ENCODE data around the gene CHAT. TPM values are rescaled to one million over a fixed set of nuclear protein-coding genes. Genes with fewer than 3 reads are reported as not detected.

Gene CHAT
- total RNA-seq, 1 experiment from 2014 or later, result not detected

DNA sequence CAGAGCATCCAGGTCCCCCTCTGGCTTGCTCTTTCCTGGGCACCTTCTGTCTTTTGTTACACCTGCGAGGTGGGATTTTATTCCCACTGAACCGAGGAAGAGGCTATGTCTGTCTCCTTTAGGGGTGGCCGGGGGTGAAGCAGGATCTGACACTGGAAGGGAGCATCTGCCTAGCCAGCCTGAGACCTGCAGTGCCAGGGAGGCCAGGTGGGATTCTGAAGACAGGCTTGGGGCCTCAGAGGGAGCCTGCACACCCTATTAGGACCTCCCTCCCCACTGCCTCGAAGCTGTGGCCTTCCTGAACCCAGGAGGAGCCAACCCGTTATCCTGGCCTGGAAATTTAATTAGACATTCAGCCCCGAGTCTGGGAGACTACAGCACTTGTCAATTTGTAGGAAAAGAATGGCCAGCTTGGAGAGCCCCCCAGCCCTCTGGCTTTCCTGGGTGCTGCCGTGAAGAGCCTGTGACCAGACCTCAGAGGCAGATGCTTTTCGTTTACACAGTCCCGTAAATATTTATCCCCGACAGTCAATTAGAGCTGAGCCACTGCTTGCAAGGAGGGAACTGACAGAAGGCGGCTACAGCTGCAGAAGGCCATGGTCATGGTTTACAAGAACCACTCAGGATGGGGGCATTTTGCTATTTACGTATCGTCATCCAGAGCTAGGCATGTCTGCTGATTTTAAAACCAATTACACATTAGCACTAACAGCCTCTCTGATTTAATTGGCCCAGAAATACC is 19.7 kb downstream of the CHAT start:
- Histone ChIP-seq H3K36me3 (no peaks in the 10 kb centered on the region), H3K27ac (no peak overlapping the region), H3K4me1 (replicated peaks) (no peaks in the 10 kb centered on the region), H3K4me3 (no peak overlapping the region), H3K27me3 (replicated peaks) (peaks cover 43% of the 10 kb centered on the region), H3K9me3 (replicated peaks) (no peaks in the 10 kb centered on the region)
- DNase-seq (ENCODE audit: low read depth in 1 of 2, low spot score in 2 of 2), result no peak

DNA sequence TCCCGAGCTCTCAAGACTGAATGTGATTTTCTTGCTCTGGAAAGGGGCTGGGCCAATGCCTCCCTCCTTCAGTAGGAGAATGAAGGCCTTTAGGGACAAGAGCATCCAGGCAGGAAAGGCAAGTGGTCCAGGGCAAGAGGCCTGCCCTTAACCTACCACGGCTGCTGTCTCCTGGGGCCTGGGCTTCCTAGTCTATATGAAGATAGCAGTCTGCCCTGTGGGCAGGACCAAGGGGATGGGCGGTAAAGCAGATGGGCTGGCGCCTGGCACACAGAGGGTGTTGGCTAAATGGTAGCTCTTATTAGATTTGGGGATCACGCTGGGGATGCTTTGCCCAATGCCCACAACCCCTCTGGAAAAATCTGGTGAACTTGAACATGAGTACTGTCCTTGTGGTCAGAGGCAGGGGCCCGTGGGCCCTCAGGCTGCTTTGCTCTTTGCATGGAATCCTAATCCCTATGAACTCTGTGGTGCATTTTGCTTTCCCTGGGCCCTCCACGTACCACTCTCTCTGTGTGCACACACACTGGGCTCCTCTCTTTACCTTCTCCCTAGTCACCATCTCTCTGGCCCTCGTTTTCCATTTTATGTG is 20.3 kb downstream of the CHAT start:
- peaks cover 45% of the 10 kb centered on the region for H3K27me3 ChIP-seq (replicated peaks)
- no peaks in the 10 kb centered on the region for H3K9me3 ChIP-seq (replicated peaks)

DNA sequence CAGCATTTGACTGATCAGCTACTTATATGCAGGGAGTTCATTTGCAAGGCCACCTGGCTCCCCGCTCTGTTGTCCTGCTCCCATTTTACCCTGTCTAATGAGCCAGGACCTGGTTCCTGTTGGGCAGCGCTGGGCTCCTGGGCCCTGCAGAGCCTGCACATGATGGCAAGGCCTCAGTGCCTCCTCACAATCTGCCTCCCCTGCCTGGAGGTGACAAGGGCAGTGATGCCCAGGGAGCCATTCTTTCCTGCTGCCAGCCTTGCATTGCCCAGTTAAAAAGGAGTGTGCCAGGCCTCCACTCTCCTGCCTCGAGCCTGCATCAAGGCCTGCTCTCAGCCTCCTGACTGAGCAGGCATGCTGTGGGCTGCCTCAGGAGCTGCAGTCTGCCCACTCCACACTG is 28.5 kb downstream of the CHAT start:
- Histone ChIP-seq H3K36me3 (no peaks in the 10 kb centered on the region), H3K4me1 (replicated peaks) (no peaks in the 10 kb centered on the region), H3K27ac (no peak overlapping the region), H3K4me3 (no peak overlapping the region), H3K27me3 (replicated peaks) (peaks cover 30% of the 10 kb centered on the region), H3K9me3 (replicated peaks) (no peaks in the 10 kb centered on the region)
- no peak for DNase-seq (ENCODE audit: low read depth in 1 of 2, low spot score in 2 of 2)

More for the DNA sequence above, 20.3 kb downstream of the CHAT start:
- DNase-seq (ENCODE audit: low read depth in 1 of 2, low spot score in 2 of 2), result no peak
- no peaks in the 10 kb centered on the region for H3K36me3 ChIP-seq
- H3K4me1 ChIP-seq (replicated peaks), result no peaks in the 10 kb centered on the region
- H3K4me3 ChIP-seq, result no peak overlapping the region
- H3K27ac ChIP-seq, result no peak overlapping the region

DNA sequence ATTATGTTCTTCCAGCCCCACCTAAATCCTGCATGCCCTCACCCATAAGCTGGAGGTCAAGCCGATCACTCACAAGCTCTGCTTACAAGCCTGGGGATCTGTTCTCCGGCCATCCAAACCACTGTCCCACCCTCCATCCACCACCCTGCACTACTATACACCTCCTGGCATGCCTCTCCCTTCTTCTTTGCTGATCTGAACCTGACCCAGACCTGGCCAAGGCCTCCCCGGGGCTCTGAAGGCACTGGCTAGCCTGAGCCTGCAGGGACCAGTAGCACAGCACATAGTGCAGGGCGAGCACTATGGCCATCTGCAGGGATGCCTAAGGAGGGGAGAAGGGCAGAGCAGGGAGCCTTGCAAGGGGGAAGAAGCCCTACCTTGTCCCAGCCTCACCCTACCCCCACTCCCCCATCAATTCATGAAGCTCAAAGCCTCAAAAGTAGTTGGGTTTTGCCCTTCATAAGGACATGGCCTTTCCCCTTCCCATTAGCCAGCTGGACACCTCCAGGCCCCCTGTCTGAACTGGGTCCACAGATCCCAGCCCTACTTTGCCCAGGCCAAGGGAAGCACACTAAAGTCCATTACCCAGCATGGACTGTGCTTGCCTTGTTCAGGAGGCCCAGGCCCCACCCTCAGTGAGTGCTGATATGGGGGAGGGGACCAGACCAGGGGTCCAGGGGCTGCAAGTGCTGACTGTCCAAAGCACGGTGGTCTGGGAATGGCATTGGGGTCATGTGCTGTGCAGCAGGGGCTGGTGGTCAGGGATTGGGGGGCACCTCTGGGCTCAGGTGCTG is 29.6 kb downstream of the CHAT start:
- no peaks in the 10 kb centered on the region for H3K4me1 ChIP-seq (replicated peaks)
- peaks cover 27% of the 10 kb centered on the region for H3K27me3 ChIP-seq (replicated peaks)
- no peak for DNase-seq (ENCODE audit: low read depth in 1 of 2, low spot score in 2 of 2)
- H3K4me3 ChIP-seq, result no peak overlapping the region
- no peaks in the 10 kb centered on the region for H3K36me3 ChIP-seq
- no peak overlapping the region for H3K27ac ChIP-seq
- H3K9me3 ChIP-seq (replicated peaks), result no peaks in the 10 kb centered on the region

DNA sequence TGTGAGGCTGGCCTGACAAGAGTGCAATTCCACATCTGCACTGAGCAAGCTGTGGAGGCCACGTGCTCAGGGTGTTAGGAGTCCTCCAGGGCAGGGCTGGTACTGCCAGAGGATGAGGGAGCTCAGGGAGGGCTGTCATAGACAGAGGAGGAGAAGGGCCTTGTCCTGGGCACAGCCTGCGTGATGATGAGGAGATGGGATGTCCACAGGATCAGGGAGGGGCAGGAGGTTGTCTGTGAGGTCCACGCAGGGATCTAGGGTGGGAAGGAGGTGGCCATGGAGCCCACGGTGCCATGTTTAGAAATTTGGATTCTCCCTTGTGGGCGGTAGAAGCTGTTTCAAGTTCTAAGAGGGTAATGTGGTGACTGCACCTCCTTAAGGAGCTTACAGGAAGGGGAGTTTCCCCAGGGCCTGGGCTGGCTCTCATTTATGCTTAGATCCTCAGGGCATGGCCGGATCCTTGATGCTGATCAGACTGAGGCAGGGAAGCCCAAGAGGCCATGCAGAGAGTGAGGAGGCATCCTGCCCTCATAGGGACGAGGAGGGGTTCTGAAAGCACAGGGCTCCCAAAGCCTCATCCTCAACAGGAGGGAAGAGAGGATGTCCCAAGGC is 30.3 kb downstream of the CHAT start:
- H3K36me3 ChIP-seq, result no peaks in the 10 kb centered on the region
- H3K27ac ChIP-seq, result no peak overlapping the region
- peaks cover 28% of the 10 kb centered on the region for H3K27me3 ChIP-seq (replicated peaks)
- no peaks in the 10 kb centered on the region for H3K9me3 ChIP-seq (replicated peaks)
- DNase-seq (ENCODE audit: low read depth in 1 of 2, low spot score in 2 of 2), result no peak
- H3K4me1 ChIP-seq (replicated peaks), result no peaks in the 10 kb centered on the region
- no peak overlapping the region for H3K4me3 ChIP-seq

DNA sequence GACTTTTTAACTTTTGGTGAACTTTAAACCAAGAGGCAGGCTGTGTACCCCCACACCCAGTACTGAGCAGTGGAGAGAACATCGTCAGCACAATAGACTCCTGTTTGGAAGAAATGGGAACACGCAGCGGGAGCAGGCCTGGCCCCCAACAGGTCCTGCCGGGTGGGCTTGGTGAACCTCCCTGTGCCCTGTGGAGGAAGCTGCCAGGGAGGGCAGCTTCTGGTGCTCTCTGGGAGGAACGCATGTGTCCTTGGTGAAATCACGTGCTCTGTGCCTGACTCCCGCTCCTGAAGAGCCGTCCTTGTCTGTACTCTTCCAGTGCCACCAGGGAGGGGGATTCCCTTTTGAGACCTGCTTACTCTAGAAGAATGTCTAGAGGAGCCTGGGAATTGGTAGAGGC is 31.6 kb downstream of the CHAT start:
- no peak for DNase-seq (ENCODE audit: low read depth in 1 of 2, low spot score in 2 of 2)
- no peak overlapping the region for H3K27ac ChIP-seq
- no peaks in the 10 kb centered on the region for H3K9me3 ChIP-seq (replicated peaks)
- no peaks in the 10 kb centered on the region for H3K36me3 ChIP-seq
- H3K4me1 ChIP-seq (replicated peaks), result no peaks in the 10 kb centered on the region
- H3K27me3 ChIP-seq (replicated peaks), result peaks cover 27% of the 10 kb centered on the region
- no peak overlapping the region for H3K4me3 ChIP-seq

DNA sequence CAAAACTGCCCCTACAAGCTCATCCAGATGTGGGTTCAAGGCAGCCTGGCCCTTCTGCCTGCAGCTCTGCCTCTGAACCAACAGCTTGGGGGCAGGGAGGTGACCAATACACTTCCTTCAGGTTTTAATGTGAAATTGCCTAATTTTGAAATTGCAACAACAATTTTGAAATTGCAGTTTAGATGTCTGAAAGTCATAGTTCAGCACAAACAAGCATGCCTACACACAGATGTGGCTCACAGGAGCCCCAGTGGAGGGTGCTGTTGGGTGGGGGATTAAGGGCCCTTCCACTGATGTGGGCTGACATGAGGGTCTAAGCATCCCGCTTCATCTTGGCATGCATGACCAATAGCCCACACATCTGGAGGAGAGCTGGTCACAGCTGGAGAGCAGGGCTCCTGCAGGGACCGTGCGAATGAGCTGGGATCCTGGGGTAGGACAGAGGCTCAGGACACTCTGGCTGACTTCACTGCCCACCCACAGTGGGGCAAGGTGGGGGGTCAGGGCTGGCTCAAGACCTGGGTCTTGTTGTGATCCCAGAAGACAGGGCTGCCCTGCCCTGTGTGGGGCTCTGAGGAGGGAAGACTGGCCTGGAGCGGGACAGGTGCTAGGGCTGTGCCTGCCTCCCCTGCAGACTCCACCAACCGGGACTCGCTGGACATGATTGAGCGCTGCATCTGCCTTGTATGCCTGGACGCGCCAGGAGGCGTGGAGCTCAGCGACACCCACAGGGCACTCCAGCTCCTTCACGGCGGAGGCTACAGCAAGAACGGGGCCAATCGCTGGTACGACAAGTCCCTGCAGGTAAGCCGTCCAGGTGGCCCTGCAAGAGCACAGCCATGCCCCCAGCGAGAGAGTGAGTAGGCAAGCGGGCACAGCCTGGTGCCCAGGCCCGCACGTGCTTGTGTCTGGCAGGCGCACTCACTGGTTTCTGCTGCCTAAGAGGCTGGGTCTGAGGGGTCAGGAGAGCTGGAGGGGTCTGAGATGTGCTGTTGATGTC is 32.3 kb downstream of the CHAT start:
- H3K4me3 ChIP-seq, result no peak overlapping the region
- DNase-seq (ENCODE audit: low read depth in 1 of 2, low spot score in 2 of 2), result peak in 1 of 2 experiments; percentile 34
- H3K9me3 ChIP-seq (replicated peaks), result no peaks in the 10 kb centered on the region
- H3K27me3 ChIP-seq (replicated peaks), result peaks cover 22% of the 10 kb centered on the region
- H3K36me3 ChIP-seq, result no peaks in the 10 kb centered on the region
- H3K27ac ChIP-seq, result no peak overlapping the region
- no peaks in the 10 kb centered on the region for H3K4me1 ChIP-seq (replicated peaks)

DNA sequence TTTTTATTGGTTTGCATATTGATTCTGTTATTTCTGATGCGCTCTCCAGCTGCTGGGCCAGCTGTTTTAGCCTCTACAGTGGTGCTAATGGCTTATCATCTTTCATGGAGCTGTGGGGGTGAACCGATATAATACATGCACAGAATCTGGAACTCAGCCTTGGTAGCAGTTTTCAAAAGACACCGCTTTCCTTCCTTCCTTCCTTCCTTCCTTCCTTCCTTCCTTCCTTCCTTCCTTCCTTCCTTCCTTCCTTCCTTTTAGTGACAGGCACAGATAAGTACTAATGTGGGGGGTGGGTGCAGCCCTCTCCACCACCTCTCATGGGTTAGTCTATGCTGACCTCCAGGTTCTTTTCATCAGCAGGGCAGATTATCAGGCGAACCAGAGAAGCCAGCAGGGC is 33.7 kb downstream of the CHAT start:
- Histone ChIP-seq H3K9me3 (replicated peaks) (no peaks in the 10 kb centered on the region), H3K4me1 (replicated peaks) (no peaks in the 10 kb centered on the region), H3K4me3 (no peak overlapping the region), H3K27ac (no peak overlapping the region), H3K36me3 (no peaks in the 10 kb centered on the region), H3K27me3 (replicated peaks) (peaks cover 22% of the 10 kb centered on the region)
- DNase-seq (ENCODE audit: low read depth in 1 of 2, low spot score in 2 of 2), result no peak

DNA sequence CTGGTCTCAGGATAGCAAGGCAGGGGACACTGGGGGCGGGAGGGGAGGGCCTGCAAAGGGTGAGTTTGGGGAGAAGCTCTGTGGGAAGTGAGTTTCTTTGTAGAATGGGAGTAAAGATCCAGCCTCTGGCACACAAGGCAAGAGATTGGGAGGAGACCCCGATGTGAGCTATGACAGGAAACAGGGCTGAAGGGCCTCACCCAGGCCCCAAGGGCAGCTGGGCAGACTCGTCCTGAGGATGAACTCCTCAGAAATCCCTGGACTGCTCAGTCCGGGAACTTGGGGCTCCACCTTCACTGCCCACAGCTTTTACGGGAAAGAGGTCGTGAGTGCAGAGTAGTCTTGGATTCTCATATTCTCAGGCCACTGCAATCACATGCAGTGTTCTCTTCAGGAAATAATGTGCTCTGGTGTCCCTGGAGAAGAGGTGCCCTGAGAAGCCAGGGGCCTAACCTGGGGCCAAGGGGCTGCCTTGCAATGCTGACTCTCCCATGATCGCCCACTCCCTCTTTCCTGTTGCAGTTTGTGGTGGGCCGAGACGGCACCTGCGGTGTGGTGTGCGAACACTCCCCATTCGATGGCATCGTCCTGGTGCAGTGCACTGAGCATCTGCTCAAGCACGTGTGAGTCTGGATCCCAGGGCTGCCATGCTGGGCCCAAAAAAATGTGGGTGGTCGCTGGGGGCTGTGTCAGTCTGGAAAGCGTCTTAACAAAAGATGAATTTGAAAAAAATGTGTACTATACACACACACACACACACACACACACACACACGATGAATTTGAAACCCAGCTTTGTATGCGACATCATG is 34.4 kb downstream of the CHAT start:
- H3K9me3 ChIP-seq (replicated peaks), result no peaks in the 10 kb centered on the region
- no peak overlapping the region for H3K4me3 ChIP-seq
- DNase-seq (ENCODE audit: low read depth in 1 of 2, low spot score in 2 of 2), result peak in 1 of 2 experiments; percentile 26
- no peak overlapping the region for H3K27ac ChIP-seq
- no peaks in the 10 kb centered on the region for H3K4me1 ChIP-seq (replicated peaks)
- H3K36me3 ChIP-seq, result no peaks in the 10 kb centered on the region
- peaks cover 22% of the 10 kb centered on the region for H3K27me3 ChIP-seq (replicated peaks)

DNA sequence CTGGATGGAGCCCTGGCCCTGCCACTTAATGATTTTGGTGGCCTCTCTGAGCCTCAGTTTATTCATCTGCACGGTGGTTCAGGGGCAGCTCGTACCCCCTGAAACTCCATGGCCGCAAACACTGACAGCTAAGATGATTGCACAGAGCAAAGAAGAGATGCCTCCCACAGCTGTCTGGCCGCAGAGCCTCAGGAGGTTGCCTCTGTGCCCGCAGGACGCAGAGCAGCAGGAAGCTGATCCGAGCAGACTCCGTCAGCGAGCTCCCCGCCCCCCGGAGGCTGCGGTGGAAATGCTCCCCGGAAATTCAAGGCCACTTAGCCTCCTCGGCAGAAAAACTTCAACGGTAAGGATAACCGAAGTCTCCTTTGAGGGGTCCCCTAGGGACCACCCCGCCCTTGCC is 35.5 kb downstream of the CHAT start:
- DNase-seq (ENCODE audit: low read depth in 1 of 2, low spot score in 2 of 2), result peak in 1 of 2 experiments; percentile 34

DNA sequence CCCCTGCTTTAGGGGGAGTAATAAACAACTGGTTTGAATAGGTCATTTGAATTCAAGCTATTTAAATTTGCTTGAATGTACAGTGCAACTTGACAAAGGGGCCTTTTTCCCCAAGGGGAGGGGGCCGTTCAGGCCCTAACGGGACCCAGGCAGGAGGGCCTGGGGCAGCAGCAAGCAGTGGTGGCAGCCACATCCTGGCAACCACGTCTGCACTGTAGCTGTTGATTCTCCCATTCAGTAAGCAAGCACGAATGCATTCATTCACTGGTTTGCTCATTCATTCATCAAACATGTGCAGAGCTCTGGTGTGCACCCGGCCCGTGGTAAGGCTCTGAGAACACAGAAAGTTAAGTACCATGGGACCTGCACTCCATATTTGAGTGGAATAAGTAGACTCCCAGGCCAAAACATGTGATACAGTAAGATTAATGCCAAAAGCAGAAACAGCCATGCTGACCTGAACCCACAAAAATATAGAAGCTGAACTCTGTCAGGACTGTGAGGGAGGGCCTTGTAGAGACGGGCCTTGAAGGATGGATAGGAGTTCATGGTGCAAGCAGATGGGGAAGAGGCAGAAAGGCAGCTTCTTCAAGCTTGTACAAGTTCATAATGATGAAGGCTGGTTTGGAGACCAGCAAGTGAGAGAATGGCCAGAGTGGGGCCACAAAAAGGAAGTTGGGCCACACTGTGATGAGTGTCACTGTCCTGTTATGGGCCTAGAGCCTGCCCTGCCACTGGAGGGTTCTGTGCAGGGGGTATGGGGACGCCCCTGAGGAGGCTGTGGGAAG is 36.3 kb downstream of the CHAT start:
- no peak overlapping the region for H3K4me3 ChIP-seq
- no peaks in the 10 kb centered on the region for H3K4me1 ChIP-seq (replicated peaks)
- peaks cover 22% of the 10 kb centered on the region for H3K27me3 ChIP-seq (replicated peaks)
- no peaks in the 10 kb centered on the region for H3K9me3 ChIP-seq (replicated peaks)
- H3K27ac ChIP-seq, result no peak overlapping the region
- peak in 1 of 2 experiments; percentile 21 for DNase-seq (ENCODE audit: low read depth in 1 of 2, low spot score in 2 of 2)
- no peaks in the 10 kb centered on the region for H3K36me3 ChIP-seq

More for the DNA sequence above, 35.5 kb downstream of the CHAT start:
- Histone ChIP-seq H3K4me3 (no peak overlapping the region), H3K27me3 (replicated peaks) (peaks cover 22% of the 10 kb centered on the region), H3K27ac (no peak overlapping the region), H3K36me3 (no peaks in the 10 kb centered on the region), H3K4me1 (replicated peaks) (no peaks in the 10 kb centered on the region), H3K9me3 (replicated peaks) (no peaks in the 10 kb centered on the region)

DNA sequence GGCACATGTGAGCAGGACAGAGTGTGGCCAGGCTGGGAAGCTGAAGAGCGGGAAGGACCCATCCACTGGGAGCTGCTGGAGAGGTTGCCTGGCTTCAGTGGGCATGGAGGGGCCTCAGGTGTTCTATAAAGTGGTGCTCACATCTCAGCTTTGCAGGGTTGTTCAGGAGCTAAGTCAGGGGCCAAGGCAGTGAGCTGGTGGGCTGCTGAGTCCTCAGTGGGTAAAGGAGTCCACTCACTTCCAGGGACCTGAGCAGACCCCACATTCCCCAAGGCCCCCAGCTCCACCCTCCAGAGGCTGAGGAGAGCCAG is 36.8 kb downstream of the CHAT start:
- Histone ChIP-seq H3K9me3 (replicated peaks) (no peaks in the 10 kb centered on the region), H3K36me3 (no peaks in the 10 kb centered on the region), H3K4me1 (replicated peaks) (no peaks in the 10 kb centered on the region), H3K4me3 (no peak overlapping the region), H3K27ac (no peak overlapping the region), H3K27me3 (replicated peaks) (peaks cover 22% of the 10 kb centered on the region)
- peak in 1 of 2 experiments; percentile 31 for DNase-seq (ENCODE audit: low read depth in 1 of 2, low spot score in 2 of 2)

Measured in SJSA1 (cell line).